HEK293T (cell line): ENCODE data around the gene OSBPL7.

ENCODE experiments used
- CTCF ChIA-PET: fragments of 350-600 bp; formaldehyde crosslinking; extraction: SDS; loops from one replicate; lab custom pipeline; 2021; ENCODE audit warnings: antibody characterized with exemption, inconsistent platforms; lab: Yijun Ruan, JAX
- POLR2A ChIA-PET: fragments of 350-600 bp; formaldehyde crosslinking; extraction: SDS; loops from one replicate; lab custom pipeline; 2020; ENCODE audit warnings: antibody characterized with exemption, inconsistent platforms; lab: Yijun Ruan, JAX
- DNase-seq: peaks from one replicate; pipeline ENCODE4 v3.0.0; 2012; ENCODE audit warnings: mixed read lengths; ENCODE audit errors: extremely low spot score
- ARNT ChIP-seq: fragments of 450-650 bp; IDR thresholded peaks from 2 replicates; pipeline ENCODE4 v1.6.1; 2017; ENCODE audit warnings: mild to moderate bottlenecking
- BHLHE40 ChIP-seq: fragments of 450-650 bp; IDR thresholded peaks from 2 replicates; pipeline ENCODE4 v1.6.1; 2016; ENCODE audit warnings: mild to moderate bottlenecking, moderate library complexity, borderline replicate concordance
- CTBP1 ChIP-seq: fragments of 450-650 bp; IDR thresholded peaks from 2 replicates; pipeline ENCODE4 v1.6.1; 2016; ENCODE audit warnings: borderline replicate concordance
- ELF4 ChIP-seq: fragments of 450-650 bp; IDR thresholded peaks from 2 replicates; pipeline ENCODE4 v1.6.1; 2017; ENCODE audit warnings: antibody characterized with exemption
- FOXA1 ChIP-seq: fragments of 450-650 bp; IDR thresholded peaks from 2 replicates; pipeline ENCODE4 v1.6.1; 2016; ENCODE audit warnings: mild to moderate bottlenecking
- FOXK2 ChIP-seq: fragments of 450-650 bp; IDR thresholded peaks from 2 replicates; pipeline ENCODE4 v1.6.1; 2016; ENCODE audit warnings: mild to moderate bottlenecking
- FOXM1 ChIP-seq: fragments of 450-650 bp; IDR thresholded peaks from 2 replicates; pipeline ENCODE4 v1.6.1; 2017; ENCODE audit warnings: mild to moderate bottlenecking, borderline replicate concordance
- HDGF ChIP-seq: fragments of 450-650 bp; IDR thresholded peaks from 2 replicates; pipeline ENCODE4 v1.6.1; 2017; ENCODE audit warnings: antibody characterized with exemption, borderline replicate concordance
- L3MBTL2 ChIP-seq: fragments of 450-650 bp; conservative IDR thresholded peaks from 2 replicates; pipeline ENCODE4 v1.6.1; 2016; ENCODE audit warnings: mild to moderate bottlenecking
- LEF1 ChIP-seq: fragments of 450-650 bp; IDR thresholded peaks from 2 replicates; pipeline ENCODE4 v1.6.1; 2017; ENCODE audit warnings: mild to moderate bottlenecking, borderline replicate concordance
- NFRKB ChIP-seq: fragments of 450-650 bp; IDR thresholded peaks from 2 replicates; pipeline ENCODE4 v1.6.1; 2016; ENCODE audit warnings: mild to moderate bottlenecking, moderate library complexity
- SP1 ChIP-seq: fragments of 450-650 bp; IDR thresholded peaks from 2 replicates; pipeline ENCODE4 v1.6.1; 2017
- SUZ12 ChIP-seq: fragments of 450-650 bp; IDR thresholded peaks from 2 replicates; pipeline ENCODE4 v1.6.1; 2016; ENCODE audit warnings: mild to moderate bottlenecking
- TARDBP ChIP-seq: fragments of 450-650 bp; IDR thresholded peaks from 2 replicates; pipeline ENCODE4 v1.6.1; 2016
- ZNF384 ChIP-seq: fragments of 450-650 bp; IDR thresholded peaks from 2 replicates; pipeline ENCODE4 v1.6.1; 2016
- TF ChIP-seq, protein P1 (sequence below): fragments of 450-650 bp; IDR thresholded peaks from 2 replicates; pipeline ENCODE4 v1.6.1; 2016

OSBPL7 gene

DNA sequence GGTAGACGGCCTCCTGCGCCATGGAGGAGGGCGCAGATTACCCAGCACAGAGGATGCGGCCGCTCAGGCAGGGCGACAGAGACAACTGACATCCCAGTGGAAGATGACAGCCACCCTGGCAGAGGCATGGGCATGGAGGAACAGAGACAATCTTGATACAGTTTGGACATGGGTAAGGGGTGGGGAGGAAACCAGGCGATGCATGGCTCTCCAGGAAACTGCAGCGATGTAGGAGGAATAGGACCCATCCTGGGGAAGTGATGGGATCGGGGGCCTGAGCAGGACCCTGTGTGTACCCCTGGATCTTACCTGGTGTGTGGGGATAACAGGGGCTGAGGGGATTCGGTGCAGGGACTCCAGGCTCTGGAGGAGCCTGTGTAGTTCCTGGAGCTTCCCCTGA is 4.6 kb downstream of the OSBPL7 start:
- TF ChIP-seq TARDBP (no peak), FOXA1 (no peak)
- ChIA-PET CTCF (no interaction called here), POLR2A (no interaction called here)
- no peak for DNase-seq

DNA sequence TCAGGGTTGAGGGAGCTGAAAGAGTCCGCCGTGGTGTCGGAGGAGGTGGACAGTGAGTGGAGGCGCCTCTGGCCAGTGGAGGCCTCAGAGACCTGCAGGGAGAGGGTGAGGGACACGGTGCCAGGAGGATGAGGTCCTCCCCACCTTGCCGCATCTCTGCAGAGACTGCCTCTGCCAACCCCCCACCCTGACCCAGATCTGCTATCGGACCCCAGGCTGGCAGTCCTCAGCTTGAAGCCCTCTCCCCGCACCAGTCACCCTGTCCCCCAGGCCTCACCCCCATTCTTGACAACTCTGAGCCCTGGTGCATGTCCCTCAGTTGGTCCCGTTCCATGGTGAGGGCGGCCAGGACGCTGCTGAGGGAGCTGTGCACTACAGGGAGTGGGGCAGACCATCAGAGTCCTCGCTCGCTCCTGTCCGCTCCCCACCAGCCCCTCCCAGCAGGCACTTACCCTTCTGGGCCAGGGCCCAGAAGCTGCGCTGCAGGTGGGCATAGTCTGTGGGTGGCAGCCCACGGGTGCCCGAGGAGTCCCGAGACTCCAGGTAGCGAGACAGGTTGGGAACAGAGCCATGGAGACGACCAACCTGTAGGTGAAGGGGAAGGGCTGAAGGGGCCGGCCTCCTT is 5.4 kb downstream of the OSBPL7 start:
- ChIA-PET CTCF (no interaction called here), POLR2A (interaction anchor here (0.8 kb wide), 1 partner anchor 15 kb away, joined by 3 read pairs; the partner anchor contains the start of genes LRRC46 and MRPL10)
- no peak for DNase-seq
- TF ChIP-seq SP1 = no peak
- TF ChIP-seq FOXA1 = no peak
- TF ChIP-seq ARNT = no peak
- no peak for TF ChIP-seq CTBP1
- TF ChIP-seq ZNF384 = no peak
- no peak for TF ChIP-seq BHLHE40
- TF ChIP-seq LEF1 = no peak
- TF ChIP-seq NFRKB = no peak
- no peak for TF ChIP-seq FOXK2
- no peak for TF ChIP-seq FOXM1
- TF ChIP-seq, protein P1, sequence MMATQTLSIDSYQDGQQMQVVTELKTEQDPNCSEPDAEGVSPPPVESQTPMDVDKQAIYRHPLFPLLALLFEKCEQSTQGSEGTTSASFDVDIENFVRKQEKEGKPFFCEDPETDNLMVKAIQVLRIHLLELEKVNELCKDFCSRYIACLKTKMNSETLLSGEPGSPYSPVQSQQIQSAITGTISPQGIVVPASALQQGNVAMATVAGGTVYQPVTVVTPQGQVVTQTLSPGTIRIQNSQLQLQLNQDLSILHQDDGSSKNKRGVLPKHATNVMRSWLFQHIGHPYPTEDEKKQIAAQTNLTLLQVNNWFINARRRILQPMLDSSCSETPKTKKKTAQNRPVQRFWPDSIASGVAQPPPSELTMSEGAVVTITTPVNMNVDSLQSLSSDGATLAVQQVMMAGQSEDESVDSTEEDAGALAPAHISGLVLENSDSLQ = no peak
- no peak for TF ChIP-seq ELF4
- TF ChIP-seq SUZ12 = no peak
- TF ChIP-seq TARDBP = no peak
- TF ChIP-seq L3MBTL2 = no peak
- no peak for TF ChIP-seq HDGF

DNA sequence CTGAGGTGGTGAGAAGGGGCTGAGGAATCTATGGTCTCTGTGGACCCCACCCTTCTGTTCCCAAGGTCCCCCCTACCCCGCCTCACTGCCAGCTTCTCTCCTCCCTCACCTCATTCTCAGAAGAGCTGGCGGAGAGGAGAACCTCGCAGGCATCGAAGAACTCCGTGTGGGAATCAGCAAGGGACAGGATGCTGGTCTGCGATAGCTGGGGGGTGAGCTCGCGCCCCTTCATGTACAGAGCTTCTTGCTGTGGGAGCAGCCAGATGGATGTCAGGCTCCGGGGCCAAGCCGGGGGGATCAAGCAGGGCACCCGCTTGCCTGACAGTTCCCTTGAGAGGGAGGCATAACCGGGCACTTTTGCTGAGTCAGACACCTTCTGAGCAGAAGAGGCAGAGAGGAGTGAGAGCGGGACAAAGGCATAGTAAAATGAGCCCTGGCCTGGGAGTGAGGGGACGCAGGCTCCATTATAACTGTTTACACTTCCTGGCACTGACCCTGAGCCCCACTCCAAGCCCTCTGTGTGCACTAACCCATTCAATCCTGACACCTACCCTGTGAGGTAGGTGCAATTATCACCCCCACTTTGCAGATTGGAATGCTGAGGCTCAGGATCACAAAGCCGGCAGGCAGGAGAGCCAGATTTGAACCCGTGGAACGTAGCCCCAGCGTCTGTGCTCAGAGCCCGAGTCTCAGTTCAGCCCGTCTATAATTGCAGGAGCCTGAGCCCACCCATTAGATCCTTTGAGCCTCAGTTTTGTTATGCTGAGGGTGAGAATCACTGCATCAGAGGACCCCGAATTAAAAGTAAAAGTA is 6.3 kb downstream of the OSBPL7 start:
- DNase-seq = no peak
- ChIA-PET CTCF (no interaction called here), POLR2A (interaction anchor here (0.9 to 1.1 kb wide), 2 partner anchors 15 to 16 kb away, joined by 3 read pairs; partner anchors contain the start of genes LRRC46 and MRPL10)
- TF ChIP-seq FOXA1 = no peak
- TF ChIP-seq LEF1 = no peak
- no peak for TF ChIP-seq SUZ12
- TF ChIP-seq ZNF384 = no peak
- TF ChIP-seq ARNT = no peak

DNA sequence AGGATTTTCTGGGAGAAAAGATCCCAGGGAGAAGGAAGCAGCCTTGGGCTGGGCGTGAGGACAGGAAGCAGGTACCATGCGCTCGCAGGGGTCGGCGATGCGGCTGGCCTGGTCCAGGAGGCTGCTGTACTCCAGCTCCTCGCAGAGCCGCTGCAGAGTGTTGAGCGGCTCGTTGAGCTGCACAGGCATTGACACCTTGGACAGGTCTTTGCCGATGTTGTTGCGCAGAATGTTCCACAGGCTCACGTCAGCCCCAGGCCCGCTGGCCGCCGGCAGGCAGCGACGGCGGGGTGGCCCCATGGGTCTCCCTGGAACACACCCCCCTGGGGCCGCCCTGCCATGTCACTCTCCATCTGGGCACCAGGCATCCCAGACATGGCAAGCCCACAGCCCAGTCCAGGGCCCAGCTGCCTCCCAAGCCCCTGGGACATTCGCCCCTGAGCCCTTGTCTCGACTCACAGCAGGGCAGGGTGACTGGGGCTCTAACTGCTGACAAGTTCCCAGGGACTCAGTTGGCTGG is 8.0 kb downstream of the OSBPL7 start:
- TF ChIP-seq FOXK2 (no peak), SUZ12 (no peak), L3MBTL2 (no peak), ARNT (no peak), BHLHE40 (no peak), ELF4 (no peak), LEF1 (no peak), FOXM1 (no peak), FOXA1 (no peak), TARDBP (no peak), HDGF (no peak), NFRKB (no peak), ZNF384 (no peak), SP1 (no peak), CTBP1 (no peak)
- TF ChIP-seq, protein P1 = no peak
- ChIA-PET POLR2A (no interaction called here), CTCF (no interaction called here)
- no peak for DNase-seq

DNA sequence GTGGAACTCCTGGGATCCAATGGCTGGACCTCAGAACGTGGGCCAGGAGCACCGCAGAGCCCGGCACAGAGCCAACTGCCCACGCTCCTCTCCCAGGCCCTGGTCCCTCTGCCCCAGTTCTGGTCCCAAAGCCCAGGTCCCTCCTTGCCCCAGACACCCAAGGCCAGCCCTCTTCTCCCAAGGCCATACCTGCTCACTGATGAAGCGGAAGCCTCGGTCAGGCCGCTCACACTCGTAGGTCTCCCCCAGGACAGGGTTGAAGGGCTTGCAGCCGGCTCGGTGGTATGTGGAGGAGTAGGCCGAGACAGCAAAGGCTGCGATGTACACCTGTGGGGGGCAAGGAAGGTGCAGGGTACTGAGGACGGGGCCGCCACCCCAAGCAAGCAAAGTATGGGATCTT is 8.5 kb downstream of the OSBPL7 start:
- POLR2A ChIA-PET = no interaction called here
- DNase-seq = no peak
- CTCF ChIA-PET = no interaction called here
- no peak for TF ChIP-seq FOXK2
- no peak for TF ChIP-seq SUZ12
- TF ChIP-seq ARNT = no peak
- TF ChIP-seq ZNF384 = no peak
- TF ChIP-seq NFRKB = no peak
- TF ChIP-seq SP1 = no peak
- TF ChIP-seq, protein P1 = no peak
- TF ChIP-seq FOXM1 = no peak
- TF ChIP-seq BHLHE40 = no peak
- no peak for TF ChIP-seq TARDBP
- TF ChIP-seq ELF4 = no peak
- no peak for TF ChIP-seq CTBP1
- TF ChIP-seq L3MBTL2 = no peak
- no peak for TF ChIP-seq HDGF
- TF ChIP-seq FOXA1 = no peak
- no peak for TF ChIP-seq LEF1
